MM.1S (cell line): ENCODE data around the gene TMEM117.

ENCODE experiments used
- DNase-seq: peaks from one replicate; pipeline ENCODE4 v3.0.0-alpha.2; 2015
- H2AFZ ChIP-seq: fragments of 300-600 bp; sonication (generic); 2 replicates; pipeline ENCODE4 v1.6.0; 2016; ENCODE audit warnings: antibody characterized with exemption, low read length
- H3F3A ChIP-seq: fragments of 300-600 bp; sonication (generic); 2 replicates; pipeline ENCODE4 v1.6.1; 2016; ENCODE audit warnings: mild to moderate bottlenecking, antibody characterized with exemption, low read length, moderate library complexity, mixed read lengths; ENCODE audit not compliant: insufficient read depth
- H3K27ac ChIP-seq: fragments of 300-600 bp; sonication (generic); 2 replicates; pipeline ENCODE4 v1.5.1; 2016; ENCODE audit warnings: mild to moderate bottlenecking, low read length
- H3K27me3 ChIP-seq: fragments of 300-600 bp; sonication (generic); replicated peaks from 2 replicates; pipeline ENCODE4 v1.6.0; 2016; ENCODE audit warnings: low read length; ENCODE audit not compliant: insufficient read depth
- H3K36me3 ChIP-seq: fragments of 300-600 bp; sonication (generic); replicated peaks from 2 replicates; pipeline ENCODE4 v1.6.1; 2016; ENCODE audit warnings: mild to moderate bottlenecking, low read length, mixed read lengths; ENCODE audit not compliant: insufficient read depth
- H3K4me1 ChIP-seq: fragments of 300-600 bp; sonication (generic); 2 replicates; pipeline ENCODE4 v1.6.1; 2016; ENCODE audit warnings: low read length, mixed read lengths
- H3K4me2 ChIP-seq: fragments of 300-600 bp; sonication (generic); 2 replicates; pipeline ENCODE4 v1.6.0; 2016; ENCODE audit warnings: low read depth, low read length
- H3K4me3 ChIP-seq: fragments of 300-600 bp; sonication (generic); 2 replicates; pipeline ENCODE4 v1.5.1; 2016; ENCODE audit warnings: low read length, mixed read lengths
- H3K79me2 ChIP-seq: fragments of 300-600 bp; sonication (generic); 2 replicates; pipeline ENCODE4 v1.6.1; 2016; ENCODE audit warnings: mixed run types, low read length, mixed read lengths
- H3K9ac ChIP-seq: fragments of 300-600 bp; sonication (generic); 2 replicates; pipeline ENCODE4 v1.6.1; 2016; ENCODE audit warnings: low read length, mixed read lengths
- H3K9me2 ChIP-seq: fragments of 300-600 bp; sonication (generic); replicated peaks from 2 replicates; pipeline ENCODE4 v1.6.1; 2016; ENCODE audit warnings: mild to moderate bottlenecking, low read length, mixed read lengths; ENCODE audit not compliant: insufficient read depth
- H3K9me3 ChIP-seq: fragments of 300-600 bp; sonication (generic); replicated peaks from 2 replicates; pipeline ENCODE4 v1.6.1; 2016; ENCODE audit warnings: mild to moderate bottlenecking, low read length, mixed read lengths; ENCODE audit not compliant: insufficient read depth
- H4K20me1 ChIP-seq: fragments of 300-600 bp; sonication (generic); 2 replicates; pipeline ENCODE4 v1.6.1; 2016; ENCODE audit warnings: mild to moderate bottlenecking, low read length, moderate library complexity, mixed read lengths; ENCODE audit not compliant: insufficient read depth
- EZH2 ChIP-seq: fragments of 300-600 bp; sonication (generic); optimal IDR thresholded peaks from 2 replicates; pipeline ENCODE3; 2017; ENCODE audit warnings: low read depth, mild to moderate bottlenecking, antibody characterized with exemption, low read length, mixed read lengths
- EZH2phosphoT487 ChIP-seq: fragments of 300-600 bp; sonication (generic); IDR thresholded peaks from 2 replicates; pipeline ENCODE4 v1.6.1; 2018; ENCODE audit warnings: antibody characterized with exemption, low read length
- TF ChIP-seq, protein P1 (sequence below): fragments of 300-600 bp; sonication (generic); IDR thresholded peaks from 2 replicates; pipeline ENCODE4 v1.5.1; 2016; ENCODE audit warnings: antibody characterized with exemption, low read length, mixed read lengths

The TMEM117 gene

DNA sequence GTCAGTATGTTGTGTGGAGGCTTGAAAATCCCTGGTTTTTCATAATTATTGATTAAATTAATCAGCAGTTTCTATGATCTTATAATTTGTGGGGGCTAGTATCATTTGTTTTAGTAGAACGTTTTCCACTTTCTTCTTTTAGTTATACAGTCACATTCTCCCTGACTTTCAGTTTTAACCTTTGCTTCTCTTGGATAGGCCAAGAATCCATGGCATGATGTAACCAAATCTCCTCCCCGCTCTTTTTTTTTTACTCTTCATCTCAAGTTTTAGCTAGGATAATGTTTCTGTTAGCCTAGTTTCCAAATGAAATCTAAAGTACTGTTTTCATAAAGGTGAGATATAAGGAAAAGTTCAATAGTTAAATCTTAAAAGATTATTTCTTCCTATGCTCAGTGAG lies 106.5 kb downstream of the TMEM117 start:
- TF ChIP-seq EZH2phosphoT487, result no peak
- TF ChIP-seq EZH2, result no peak
- TF ChIP-seq, protein P1, sequence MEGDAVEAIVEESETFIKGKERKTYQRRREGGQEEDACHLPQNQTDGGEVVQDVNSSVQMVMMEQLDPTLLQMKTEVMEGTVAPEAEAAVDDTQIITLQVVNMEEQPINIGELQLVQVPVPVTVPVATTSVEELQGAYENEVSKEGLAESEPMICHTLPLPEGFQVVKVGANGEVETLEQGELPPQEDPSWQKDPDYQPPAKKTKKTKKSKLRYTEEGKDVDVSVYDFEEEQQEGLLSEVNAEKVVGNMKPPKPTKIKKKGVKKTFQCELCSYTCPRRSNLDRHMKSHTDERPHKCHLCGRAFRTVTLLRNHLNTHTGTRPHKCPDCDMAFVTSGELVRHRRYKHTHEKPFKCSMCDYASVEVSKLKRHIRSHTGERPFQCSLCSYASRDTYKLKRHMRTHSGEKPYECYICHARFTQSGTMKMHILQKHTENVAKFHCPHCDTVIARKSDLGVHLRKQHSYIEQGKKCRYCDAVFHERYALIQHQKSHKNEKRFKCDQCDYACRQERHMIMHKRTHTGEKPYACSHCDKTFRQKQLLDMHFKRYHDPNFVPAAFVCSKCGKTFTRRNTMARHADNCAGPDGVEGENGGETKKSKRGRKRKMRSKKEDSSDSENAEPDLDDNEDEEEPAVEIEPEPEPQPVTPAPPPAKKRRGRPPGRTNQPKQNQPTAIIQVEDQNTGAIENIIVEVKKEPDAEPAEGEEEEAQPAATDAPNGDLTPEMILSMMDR, result no peak

DNA sequence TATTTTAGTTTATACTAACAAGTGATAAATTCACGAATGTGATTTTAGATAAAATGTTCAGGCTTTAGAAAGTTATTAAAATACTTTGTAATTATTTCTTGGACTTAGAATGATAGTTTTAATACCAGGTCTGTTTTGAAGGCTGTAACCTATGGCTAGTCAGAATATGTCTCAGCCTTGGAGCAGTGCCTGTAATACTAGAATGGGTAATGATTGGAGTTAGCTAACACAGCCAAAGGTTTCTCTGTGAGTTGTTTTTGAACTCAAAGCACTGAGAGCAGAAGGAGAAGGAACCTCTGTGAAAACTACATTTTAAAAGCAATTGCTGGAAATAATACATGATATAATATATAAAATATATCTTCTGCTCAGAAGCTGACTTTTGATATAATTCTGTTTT lies 110.1 kb downstream of the TMEM117 start:
- H3K4me1 ChIP-seq, result no peaks in the 10 kb centered on the region
- no peaks in the 10 kb centered on the region for H3K27me3 ChIP-seq
- H3K36me3 ChIP-seq, result no peaks in the 10 kb centered on the region
- no peak overlapping the region for H3K9ac ChIP-seq
- no peak overlapping the region for H3K4me3 ChIP-seq
- no peaks in the 10 kb centered on the region for H3K9me2 ChIP-seq
- H2AFZ ChIP-seq, result no peak overlapping the region
- H3K9me3 ChIP-seq, result no peaks in the 10 kb centered on the region
- H3K79me2 ChIP-seq, result no peaks in the 10 kb centered on the region
- H3F3A ChIP-seq, result no peaks in the 10 kb centered on the region
- H4K20me1 ChIP-seq, result no peaks in the 10 kb centered on the region
- H3K27ac ChIP-seq, result no peak overlapping the region
- H3K4me2 ChIP-seq, result no peak overlapping the region
- no peak for DNase-seq
- no peak for TF ChIP-seq EZH2phosphoT487
- TF ChIP-seq, protein P1, result no peak
- TF ChIP-seq EZH2, result no peak

More for the DNA sequence above, 106.5 kb downstream of the TMEM117 start:
- no peaks in the 10 kb centered on the region for H3K36me3 ChIP-seq
- no peaks in the 10 kb centered on the region for H3K4me1 ChIP-seq
- no peak overlapping the region for H3K27ac ChIP-seq
- H3K9ac ChIP-seq, result no peak overlapping the region
- no peaks in the 10 kb centered on the region for H3K27me3 ChIP-seq
- no peak overlapping the region for H3K4me2 ChIP-seq
- H3F3A ChIP-seq, result no peaks in the 10 kb centered on the region
- DNase-seq, result no peak
- H3K9me3 ChIP-seq, result no peaks in the 10 kb centered on the region
- H3K4me3 ChIP-seq, result no peak overlapping the region
- H4K20me1 ChIP-seq, result no peaks in the 10 kb centered on the region
- no peaks in the 10 kb centered on the region for H3K9me2 ChIP-seq
- H3K79me2 ChIP-seq, result no peaks in the 10 kb centered on the region
- no peak overlapping the region for H2AFZ ChIP-seq

DNA sequence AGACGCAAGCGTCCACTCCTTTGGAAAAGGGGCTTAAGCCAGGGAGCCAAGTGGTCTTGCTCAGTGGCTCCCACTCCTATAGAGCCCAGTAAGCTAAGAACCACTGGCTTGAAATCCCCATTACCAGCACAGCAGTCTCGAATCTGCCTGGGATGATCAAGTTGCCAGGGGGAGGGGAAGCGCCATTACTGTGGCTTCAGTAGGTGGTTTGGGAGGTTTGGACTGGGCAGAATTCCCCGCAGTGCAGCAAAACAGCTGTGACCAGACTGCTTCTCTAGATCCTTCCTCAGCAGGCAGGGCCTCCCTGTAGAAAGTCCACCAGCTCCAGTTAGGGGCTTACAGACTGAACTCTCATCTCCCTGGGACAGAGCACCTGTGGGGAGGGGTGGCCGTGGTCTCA lies 115.4 kb downstream of the TMEM117 start:
- Histone ChIP-seq H3K27ac (no peak overlapping the region), H3K9me3 (no peaks in the 10 kb centered on the region), H2AFZ (no peak overlapping the region), H3K4me2 (no peak overlapping the region), H3K27me3 (no peaks in the 10 kb centered on the region), H3K4me1 (no peaks in the 10 kb centered on the region), H3K9ac (no peak overlapping the region), H3K36me3 (no peaks in the 10 kb centered on the region), H3K79me2 (no peaks in the 10 kb centered on the region), H3F3A (no peaks in the 10 kb centered on the region), H3K9me2 (no peaks in the 10 kb centered on the region), H3K4me3 (no peak overlapping the region), H4K20me1 (no peaks in the 10 kb centered on the region)
- no peak for TF ChIP-seq EZH2
- TF ChIP-seq, protein P1, result no peak
- no peak for TF ChIP-seq EZH2phosphoT487
- DNase-seq, result no peak
